HG02870 (cell line): ENCODE measurements around the gene PPFIBP1.
"Not testable (repeated sequence)": the region's sequence is repeated elsewhere in the genome, so short reads cannot be mapped to it uniquely, and the experiment has no call there.

ENCODE experiments used
- ATAC-seq: cut with Tn5 transposase; IDR thresholded peaks from one replicate; pipeline ENCODE4 v1.9.1; 2021; ENCODE audit warnings: mild to moderate bottlenecking, moderate library complexity; ENCODE audit not compliant: unreplicated experiment

Gene PPFIBP1

GRCh38 chr12:27652174-27652763, 128.3 kb downstream of the PPFIBP1 start:
- ATAC-seq: no peak

GRCh38 chr12:27653661-27654060, 129.7 kb downstream of the PPFIBP1 start:
- no peak for ATAC-seq

- not testable (repeated sequence) for ATAC-seq
Measured at GRCh38 chr12:27655476-27655875, 131.5 kb downstream of the PPFIBP1 start.

GRCh38 chr12:27657296-27657695, 133.3 kb downstream of the PPFIBP1 start:
- no peak for ATAC-seq

GRCh38 chr12:27665704-27666103, 141.7 kb downstream of the PPFIBP1 start:
- ATAC-seq: no peak

GRCh38 chr12:27666510-27666909, 142.5 kb downstream of the PPFIBP1 start:
- ATAC-seq: no peak

- ATAC-seq: no peak
Measured at GRCh38 chr12:27667540-27667939, 143.5 kb downstream of the PPFIBP1 start.

GRCh38 chr12:27672051-27672450, 148.0 kb downstream of the PPFIBP1 start:
- no peak for ATAC-seq

- ATAC-seq: no peak
Measured at GRCh38 chr12:27672643-27673042, 148.6 kb downstream of the PPFIBP1 start.

GRCh38 chr12:27673101-27673718, 149.2 kb downstream of the PPFIBP1 start:
- no peak for ATAC-seq

- ATAC-seq: no peak
Measured at GRCh38 chr12:27674989-27675388, 151.0 kb downstream of the PPFIBP1 start.

- ATAC-seq: no peak
Measured at GRCh38 chr12:27680619-27681018, 156.6 kb downstream of the PPFIBP1 start.

GRCh38 chr12:27682534-27682933, 158.5 kb downstream of the PPFIBP1 start:
- ATAC-seq: no peak

GRCh38 chr12:27685274-27685673, 161.3 kb downstream of the PPFIBP1 start:
- no peak for ATAC-seq

- no peak for ATAC-seq
Measured at GRCh38 chr12:27686147-27686546, 162.1 kb downstream of the PPFIBP1 start.

- ATAC-seq: no peak
Measured at GRCh38 chr12:27688671-27689070, 164.7 kb downstream of the PPFIBP1 start.

- ATAC-seq: no peak
Measured at GRCh38 chr12:27689558-27690180, 165.7 kb downstream of the PPFIBP1 start.

GRCh38 chr12:27693403-27693802, 169.4 kb downstream of the PPFIBP1 start:
- no peak for ATAC-seq

- ATAC-seq: no peak
Measured at GRCh38 chr12:27695556-27696292, 171.7 kb downstream of the PPFIBP1 start.

- no peak for ATAC-seq
Measured at GRCh38 chr12:27696293-27696652, 172.3 kb downstream of the PPFIBP1 start, which contains the start of gene REP15. REP15 (plus strand) TSS chr12:27696447; CDS start chr12:27696563, 116 bp downstream.

GRCh38 chr12:27696864-27697564, 173.0 kb downstream of the PPFIBP1 start:
- ATAC-seq: no peak
